NCI-H2029 treated with DMSO at 0.1 percent for 48 hours (cell line): ENCODE data around the gene PLA2G4C.

Source experiments
- DNase-seq: peaks from one replicate; lab custom pipeline; 2025; lab: John Stamatoyannopoulos, UW

PLA2G4C gene

GRCh38 chr19:48110350-48110966 lies at the start of gene PLA2G4C:
PLA2G4C (minus strand) TSS chr19:48110817; CDS start chr19:48106529, 4,288 bp downstream.
- DNase-seq: peak; percentile 62

- DNase-seq: no peak
These were observed 47.7 kb upstream of the PLA2G4C start for GRCh38 chr19:48158210-48158790.

- DNase-seq: no peak
These were observed 43.4 kb upstream of the PLA2G4C start for GRCh38 chr19:48154003-48154402.

- DNase-seq: no peak
These were observed 41.9 kb upstream of the PLA2G4C start for GRCh38 chr19:48152551-48152950.

GRCh38 chr19:48149430-48149829 lies 38.8 kb upstream of the PLA2G4C start:
- no peak for DNase-seq

GRCh38 chr19:48148576-48148975 lies 38.0 kb upstream of the PLA2G4C start:
- no peak for DNase-seq

GRCh38 chr19:48147597-48148175 lies 37.1 kb upstream of the PLA2G4C start:
- no peak for DNase-seq

GRCh38 chr19:48139053-48139452 lies 28.4 kb upstream of the PLA2G4C start:
- no peak for DNase-seq

- DNase-seq: no peak
These were observed 26.8 kb upstream of the PLA2G4C start for GRCh38 chr19:48137411-48137810.

- DNase-seq: no peak
These were observed 25.9 kb upstream of the PLA2G4C start for GRCh38 chr19:48136547-48136946.

GRCh38 chr19:48135411-48135810 lies 24.8 kb upstream of the PLA2G4C start:
- no peak for DNase-seq

GRCh38 chr19:48133094-48133493 lies 22.5 kb upstream of the PLA2G4C start:
- no peak for DNase-seq

- no peak for DNase-seq
These were observed 16.9 kb upstream of the PLA2G4C start for GRCh38 chr19:48127561-48127960.

GRCh38 chr19:48123907-48124651 lies 13.5 kb upstream of the PLA2G4C start:
- DNase-seq: no peak

- DNase-seq: no peak
These were observed 11.8 kb upstream of the PLA2G4C start for GRCh38 chr19:48122421-48122820.

- no peak for DNase-seq
These were observed 11.3 kb upstream of the PLA2G4C start for GRCh38 chr19:48121909-48122371.

- no peak for DNase-seq
These were observed 10.4 kb upstream of the PLA2G4C start for GRCh38 chr19:48121066-48121465.

GRCh38 chr19:48120505-48120904 lies 9.9 kb upstream of the PLA2G4C start:
- DNase-seq: no peak

GRCh38 chr19:48118131-48118517 lies 7.5 kb upstream of the PLA2G4C start:
- DNase-seq: no peak

- no peak for DNase-seq
These were observed 7.0 kb upstream of the PLA2G4C start for GRCh38 chr19:48117515-48118130.

GRCh38 chr19:48113190-48113917 lies 2.7 kb upstream of the PLA2G4C start:
- DNase-seq: no peak

- peak; percentile 5 for DNase-seq
These were observed 663 bp upstream of the PLA2G4C start for GRCh38 chr19:48111280-48111679.
